ENCODE data around the gene STK17A.

STK17A gene

GRCh38 chr7:43655584-43655983 is 72.7 kb downstream of the STK17A start:
- Histone ChIP-seq H3K9me3 (ENCODE audit: control insufficient read depth, insufficient read depth, low read depth, low read length) (no peaks in the 10 kb centered on the region), H3K4me1 (ENCODE audit: control insufficient read depth, insufficient read depth, low read length) (no peaks in the 10 kb centered on the region), H3K36me3 (ENCODE audit: control insufficient read depth in 2 of 2, insufficient read depth in 1 of 2, low read length in 2 of 2) (peaks cover 0 to 6% of the 10 kb centered on the region in 2 experiments; a peak in 2 of 3 replicates), H3K27ac (ENCODE audit: extremely low read depth, low read depth, low read length) (no peak overlapping the region), H3K4me3 (ENCODE audit: low read depth, low read length) (no peak overlapping the region)
- ChIA-PET POLR2A (no interaction called here), CTCF (no interaction called here)
- no peak for TF ChIP-seq ZNF2 (tag by site-specific recombination; IDR thresholded peaks at IDR 0.05)
- no peak for TF ChIP-seq ZBTB1 (tag by site-specific recombination; IDR thresholded peaks at IDR 0.05)
- no peak for TF ChIP-seq ZBTB11 (tag by site-specific recombination; conservative IDR thresholded peaks at IDR 0.05; ENCODE audit: low read depth)
- TF ChIP-seq AEBP2 (tag by site-specific recombination; IDR thresholded peaks at IDR 0.05; ENCODE audit: borderline replicate concordance) = no peak
- TF ChIP-seq ZNF645 (tag by site-specific recombination; IDR thresholded peaks at IDR 0.05) = no peak
- TF ChIP-seq PBX3 (CRISPR knock-in tag; IDR thresholded peaks at IDR 0.05) = no peak
- TF ChIP-seq ZFP37 (tag by site-specific recombination; IDR thresholded peaks at IDR 0.05) = no peak
- no peak for TF ChIP-seq HOXA7 (CRISPR knock-in tag; IDR thresholded peaks at IDR 0.05; ENCODE audit: borderline replicate concordance)
- TF ChIP-seq ZNF146 (tag by site-specific recombination; IDR thresholded peaks at IDR 0.05) = no peak
- no peak for TF ChIP-seq ZNF701 (tag by site-specific recombination; IDR thresholded peaks at IDR 0.05)
- no peak for TF ChIP-seq ZNF280D (tag by site-specific recombination; IDR thresholded peaks at IDR 0.05)

- Histone ChIP-seq H3K9me3 (ENCODE audit: control insufficient read depth, insufficient read depth, low read depth, low read length) (no peaks in the 10 kb centered on the region), H3K27ac (ENCODE audit: extremely low read depth, low read depth, low read length) (no peak overlapping the region), H3K4me3 (ENCODE audit: low read depth, low read length) (no peak overlapping the region), H3K4me1 (ENCODE audit: control insufficient read depth, insufficient read depth, low read length) (no peaks in the 10 kb centered on the region), H3K36me3 (ENCODE audit: control insufficient read depth in 2 of 2, insufficient read depth in 1 of 2, low read length in 2 of 2) (peaks cover 0 to 6% of the 10 kb centered on the region in 2 experiments; a peak in 2 of 3 replicates)
- ChIA-PET POLR2A (no interaction called here), CTCF (interaction anchor here (0.6 kb wide), 1 partner anchor 303 kb away, joined by 3 read pairs; no protein-coding TSS in a partner anchor)
- TF ChIP-seq OVOL3 (tag by site-specific recombination; IDR thresholded peaks at IDR 0.05) = no peak
- TF ChIP-seq KLF10 (tag by site-specific recombination; IDR thresholded peaks at IDR 0.05) = no peak
- no peak for TF ChIP-seq ZNF16 (tag by site-specific recombination; IDR thresholded peaks at IDR 0.05; ENCODE audit: low read depth)
- no peak for TF ChIP-seq ZNF2 (tag by site-specific recombination; IDR thresholded peaks at IDR 0.05)
- no peak for TF ChIP-seq ZNF341 (tag by site-specific recombination; IDR thresholded peaks at IDR 0.05; ENCODE audit: low read depth)
- TF ChIP-seq REST (tag by site-specific recombination; IDR thresholded peaks at IDR 0.05) = no peak
- TF ChIP-seq ZNF112 (tag by site-specific recombination; IDR thresholded peaks at IDR 0.05) = no peak
- TF ChIP-seq ZEB2 (tag by site-specific recombination; IDR thresholded peaks at IDR 0.05) = no peak
These were observed 74.1 kb downstream of the STK17A start for GRCh38 chr7:43656997-43657396.
